Nephron progenitor cell (in vitro differentiated cells): ENCODE results near the gene GFRA1.

Source experiments
- DNase-seq: peaks from one replicate; pipeline ENCODE4 v3.0.0; 2021
- H3K27ac Mint-ChIP-seq: 2 replicates; pipeline ENCODE4 v1.8.0; 2021; ENCODE audit warnings: mild to moderate bottlenecking, moderate library complexity, mixed read lengths
- H3K27me3 Mint-ChIP-seq: 2 replicates; pipeline ENCODE4 v1.8.0; 2021; ENCODE audit warnings: mild to moderate bottlenecking, low read depth, mixed read lengths; ENCODE audit not compliant: poor library complexity
- H3K36me3 Mint-ChIP-seq: 2 replicates; pipeline ENCODE4 v1.8.0; 2021; ENCODE audit warnings: low read depth, mixed read lengths
- H3K4me1 Mint-ChIP-seq: 2 replicates; pipeline ENCODE4 v1.8.0; 2021; ENCODE audit warnings: mixed read lengths
- H3K4me3 Mint-ChIP-seq: 2 replicates; pipeline ENCODE4 v1.8.0; 2021; ENCODE audit warnings: mild to moderate bottlenecking, moderate library complexity, mixed read lengths
- H3K9me3 Mint-ChIP-seq: 2 replicates; pipeline ENCODE4 v1.8.0; 2021; ENCODE audit warnings: mild to moderate bottlenecking, moderate library complexity, mixed read lengths
- CTCF ChIP-seq: fragments of 200-600 bp; sonication (generic); IDR thresholded peaks from 2 replicates; pipeline ENCODE4 v1.5.0; 2021; ENCODE audit warnings: antibody characterized with exemption

Gene GFRA1

GRCh38 chr10:116115036-116115641 lies 157.9 kb downstream of the GFRA1 start:
- Mint-ChIP-seq H3K4me1 (peaks cover 40% of the 10 kb centered on the region), H3K27me3 (peaks cover 22% of the 10 kb centered on the region), H3K27ac (peak overlapping the region; percentile 47), H3K36me3 (no peaks in the 10 kb centered on the region), H3K9me3 (no peaks in the 10 kb centered on the region), H3K4me3 (no peak overlapping the region)
- no peak for DNase-seq
- no peak for TF ChIP-seq CTCF

GRCh38 chr10:116113721-116114501 lies 159.1 kb downstream of the GFRA1 start:
- H3K4me3 Mint-ChIP-seq = no peak overlapping the region

GRCh38 chr10:116112232-116113231 lies 160.5 kb downstream of the GFRA1 start:
- H3K27me3 Mint-ChIP-seq = peaks cover 23% of the 10 kb centered on the region
- DNase-seq = no peak
- no peaks in the 10 kb centered on the region for H3K9me3 Mint-ChIP-seq
- H3K36me3 Mint-ChIP-seq = no peaks in the 10 kb centered on the region
- H3K4me3 Mint-ChIP-seq = no peak overlapping the region
- peaks cover 15% of the 10 kb centered on the region for H3K4me1 Mint-ChIP-seq
- H3K27ac Mint-ChIP-seq = no peak overlapping the region
- no peak for TF ChIP-seq CTCF

More at GRCh38 chr10:116113721-116114501, 159.1 kb downstream of the GFRA1 start:
- DNase-seq = no peak
- TF ChIP-seq CTCF = no peak
- Mint-ChIP-seq H3K4me1 (peaks cover 29% of the 10 kb centered on the region), H3K27me3 (peaks cover 20% of the 10 kb centered on the region), H3K27ac (no peak overlapping the region), H3K36me3 (no peaks in the 10 kb centered on the region), H3K9me3 (no peaks in the 10 kb centered on the region)

- H3K9me3 Mint-ChIP-seq = no peaks in the 10 kb centered on the region
- H3K36me3 Mint-ChIP-seq = peaks cover 4% of the 10 kb centered on the region
- no peak for TF ChIP-seq CTCF
- H3K27ac Mint-ChIP-seq = no peak overlapping the region
- H3K27me3 Mint-ChIP-seq = peaks cover 23% of the 10 kb centered on the region
- H3K4me3 Mint-ChIP-seq = no peak overlapping the region
- H3K4me1 Mint-ChIP-seq = peaks cover 12% of the 10 kb centered on the region
- DNase-seq = no peak
These were observed 161.4 kb downstream of the GFRA1 start for GRCh38 chr10:116111483-116112095.

GRCh38 chr10:116110736-116111135 lies 162.3 kb downstream of the GFRA1 start:
- no peak overlapping the region for H3K4me3 Mint-ChIP-seq
- H3K27ac Mint-ChIP-seq = no peak overlapping the region

More at GRCh38 chr10:116110736-116111135, 162.3 kb downstream of the GFRA1 start:
- Mint-ChIP-seq H3K4me1 (peaks cover 8% of the 10 kb centered on the region), H3K36me3 (peaks cover 6% of the 10 kb centered on the region), H3K9me3 (no peaks in the 10 kb centered on the region), H3K27me3 (peaks cover 23% of the 10 kb centered on the region)
- no peak for DNase-seq
- TF ChIP-seq CTCF = no peak
